ENCODE data around the gene HOXB13. TPM values are rescaled to one million over a fixed set of nuclear protein-coding genes. Genes with fewer than 3 reads are reported as not detected.

HOXB13 gene
- total and polyA plus RNA-seq, 2 of the 13 experiments (the other 11 are each of a cell fraction or from before 2014, with no cell fraction given), result not detected

- TF ChIP-seq ARID2 (CRISPR knock-in tag; IDR thresholded peaks at IDR 0.05; ENCODE audit: borderline replicate concordance), result no peak
These were observed 4.9 kb downstream of the HOXB13 start (continued) for GRCh38 chr17:48723423-48724250.

DNA sequence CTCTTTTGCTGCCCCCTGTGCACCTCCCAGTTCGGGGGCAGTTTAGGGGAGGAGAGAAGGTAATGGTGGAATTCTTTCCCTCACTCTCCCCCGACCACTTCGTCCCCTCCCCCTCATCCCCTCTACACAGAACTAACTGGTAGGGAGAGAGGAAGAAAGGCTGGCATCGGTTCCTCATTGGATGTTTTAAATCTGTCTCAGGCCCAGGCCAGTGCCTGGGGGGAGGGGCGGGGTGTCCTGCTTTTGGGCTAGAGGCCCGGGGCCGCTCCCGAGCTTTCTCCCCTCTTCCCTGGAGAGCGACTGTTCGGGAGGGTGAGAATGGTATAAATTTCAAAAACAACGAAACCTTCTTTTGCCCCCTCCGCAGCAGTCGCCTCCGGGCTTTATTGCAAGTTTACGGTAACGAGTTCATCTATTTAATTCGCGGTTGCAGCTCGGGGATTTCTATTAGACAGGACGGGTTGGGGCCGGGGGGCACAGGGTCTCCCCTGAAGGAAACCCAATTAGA, 5.6 kb downstream of the HOXB13 start, which contains the start of gene PRAC2:
Gene PRAC2 (plus strand): TSS at position 271 of the 508 bp plus-strand sequence. CDS start 1,226 bp downstream, outside the sequence.
- ChIA-PET CTCF (ENCODE audit: low intra/inter-chr PET ratio, low total read pairs) (interaction anchor here (1.4 to 3.8 kb wide), 2 partner anchors 68 to 156 kb away, joined by 4 to 37 read pairs; no protein-coding TSS in a partner anchor), POLR2A (no interaction called here)
- Histone ChIP-seq H3K36me3 (replicated peaks in 1 of 2; ENCODE audit: control insufficient read depth in 1 of 2, insufficient read depth in 2 of 2, low read length in 2 of 2) (no peaks in the 10 kb centered on the region), H3K79me2 (ENCODE audit: insufficient read depth, low read length) (no peaks in the 10 kb centered on the region), H3K9me3 (ENCODE audit: low read length) (no peaks in the 10 kb centered on the region), H3K4me1 (ENCODE audit: insufficient read depth, low read length) (no peaks in the 10 kb centered on the region), H3K27me3 (ENCODE audit: control insufficient read depth in 1 of 2, insufficient read depth in 2 of 2, low read length in 2 of 2) (peaks cover 20 to 75% of the 10 kb centered on the region in 2 experiments), H3K9ac (ENCODE audit: insufficient read depth, low read depth, low read length) (no peak within 1 kb of the TSS), H3K4me3 (replicated peaks in 1 of 3; ENCODE audit: insufficient read depth in 1 of 3, low read depth in 2 of 3, low read length in 3 of 3) (no peak within 1 kb of the TSS), H4K20me1 (ENCODE audit: insufficient read depth, low read length) (no peaks in the 10 kb centered on the region), H2AFZ (ENCODE audit: low read length) (no peak within 1 kb of the TSS), H3K27ac (ENCODE audit: extremely low read length, insufficient read depth, low read length) (no peak within 1 kb of the TSS), H3K4me2 (ENCODE audit: low read depth, low read length) (no peak within 1 kb of the TSS)
- no peak for DNase-seq (ENCODE audit: low spot score)
- TF ChIP-seq MTA1 (CRISPR knock-in tag; IDR thresholded peaks at IDR 0.05; ENCODE audit: borderline replicate concordance), result no peak
- TF ChIP-seq FOXM1 (CRISPR knock-in tag; IDR thresholded peaks at IDR 0.05), result no peak
- no peak for TF ChIP-seq DNMT1 (CRISPR knock-in tag; IDR thresholded peaks at IDR 0.05)
- TF ChIP-seq RBAK (CRISPR knock-in tag; IDR thresholded peaks at IDR 0.05), result no peak
- TF ChIP-seq ZFP62 (CRISPR knock-in tag; IDR thresholded peaks at IDR 0.05), result no peak
- WGBS (ENCODE audit: low lambda C conversion rate), result 31% methylated on average over 21 of the region's 21 CpGs
- no TSS peak for BruUV-seq (replicated peaks)
- intact Hi-C loops (cut with micrococcal nuclease; ENCODE audit: unreplicated experiment) (no loop called here), in situ Hi-C loops (cut with HindIII; ENCODE audit: extremely low pct_ligation_motif_present, low pct_unique_long_range_greater_than_20kb) (no loop called here)
- no peak for ATAC-seq
- no peak for FAIRE-seq

Measured in HepG2 (cell line).